Esophagus mucosa (tissue), 1 donor: ENCODE data around the gene RBM17. TPM values are rescaled to one million over a fixed set of nuclear protein-coding genes. Genes with fewer than 3 reads are reported as not detected.
"Not testable (repeated sequence)": the region's sequence is repeated elsewhere in the genome, so short reads cannot be mapped to it uniquely, and the experiment has no call there.

Experiments
- ATAC-seq: fragments of 200-7000 bp; cut with Tn5 transposase; one replicate; pipeline ENCODE4 v1.9.1; 2020
- total RNA-seq: library from RNA; stranded (reverse); gene quantifications from one replicate; pipeline ENCODE4 v1.2.4, GENCODE V29; 2023
- donor health status: DM: yes; HTN: yes; CAD: no.

Gene RBM17
- total RNA-seq, result 57.5 TPM

GRCh38 chr10:6088721-6089333, at the start of gene RBM17:
RBM17 (plus strand) TSS chr10:6089034; CDS start chr10:6097066, 8,032 bp downstream.
- ATAC-seq, result peak; percentile 99

- no peak for ATAC-seq
These were observed 49.1 kb upstream of the RBM17 start for GRCh38 chr10:6039711-6040110.

GRCh38 chr10:6040205-6040604, 48.6 kb upstream of the RBM17 start:
- ATAC-seq, result no peak

GRCh38 chr10:6043377-6043776, 45.5 kb upstream of the RBM17 start:
- ATAC-seq, result not testable (repeated sequence)

- ATAC-seq, result no peak
These were observed 44.8 kb upstream of the RBM17 start for GRCh38 chr10:6044060-6044459.

- no peak for ATAC-seq
These were observed 44.0 kb upstream of the RBM17 start for GRCh38 chr10:6044751-6045313.

- no peak for ATAC-seq
These were observed 43.5 kb upstream of the RBM17 start for GRCh38 chr10:6045314-6045848.

GRCh38 chr10:6045878-6046772, 42.7 kb upstream of the RBM17 start:
- no peak for ATAC-seq

- no peak for ATAC-seq
These were observed 41.8 kb upstream of the RBM17 start for GRCh38 chr10:6046773-6047611.

GRCh38 chr10:6047847-6048246, 41.0 kb upstream of the RBM17 start:
- no peak for ATAC-seq

GRCh38 chr10:6048281-6049030, 40.4 kb upstream of the RBM17 start:
- ATAC-seq, result no peak

GRCh38 chr10:6049031-6049400, 39.8 kb upstream of the RBM17 start:
- no peak for ATAC-seq

- peak; percentile 60 for ATAC-seq
These were observed 37.9 kb upstream of the RBM17 start for GRCh38 chr10:6050801-6051445.

GRCh38 chr10:6052247-6053221, 36.3 kb upstream of the RBM17 start:
- peak; percentile 27 for ATAC-seq

- no peak for ATAC-seq
These were observed 35.5 kb upstream of the RBM17 start for GRCh38 chr10:6053303-6053702.

GRCh38 chr10:6053816-6054631, 34.8 kb upstream of the RBM17 start:
- ATAC-seq, result peak; percentile 31

- ATAC-seq, result no peak
These were observed 34.0 kb upstream of the RBM17 start for GRCh38 chr10:6054884-6055283.

GRCh38 chr10:6055929-6056328, 32.9 kb upstream of the RBM17 start:
- ATAC-seq, result no peak
